ENCODE data around the gene EEFSEC.

EEFSEC gene

GRCh38 chr3:128310286-128311058 lies 157.2 kb downstream of the EEFSEC start:
- H3K27ac ChIP-seq: no peak overlapping the region
- DNase-seq (ENCODE audit: low read depth, low spot score): no peak

GRCh38 chr3:128311441-128311844 lies 158.2 kb downstream of the EEFSEC start:
- no peak for DNase-seq (ENCODE audit: low read depth, low spot score)
- H3K27ac ChIP-seq: no peak overlapping the region

DNA sequence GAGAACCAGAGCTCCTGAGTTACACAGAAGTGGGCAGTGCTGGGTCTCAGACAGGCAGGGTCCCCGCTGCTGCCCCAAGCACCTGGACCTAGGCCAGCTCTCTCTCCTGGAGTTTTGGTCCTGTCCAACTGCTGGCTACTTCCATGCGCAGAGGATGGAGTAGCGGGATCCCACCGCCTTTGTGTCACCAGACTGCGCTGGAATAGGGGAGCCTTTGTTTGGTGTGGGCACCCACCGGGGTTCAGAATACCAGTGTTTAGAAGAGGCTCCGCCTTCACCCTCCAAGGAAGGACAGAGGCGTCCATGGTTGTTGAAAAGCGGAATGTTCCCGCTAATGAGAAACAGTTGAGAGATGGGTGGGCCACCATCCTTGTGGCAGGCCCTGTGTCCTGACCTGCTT lies 159.0 kb downstream of the EEFSEC start:
- no peak overlapping the region for H3K27ac ChIP-seq

DNA sequence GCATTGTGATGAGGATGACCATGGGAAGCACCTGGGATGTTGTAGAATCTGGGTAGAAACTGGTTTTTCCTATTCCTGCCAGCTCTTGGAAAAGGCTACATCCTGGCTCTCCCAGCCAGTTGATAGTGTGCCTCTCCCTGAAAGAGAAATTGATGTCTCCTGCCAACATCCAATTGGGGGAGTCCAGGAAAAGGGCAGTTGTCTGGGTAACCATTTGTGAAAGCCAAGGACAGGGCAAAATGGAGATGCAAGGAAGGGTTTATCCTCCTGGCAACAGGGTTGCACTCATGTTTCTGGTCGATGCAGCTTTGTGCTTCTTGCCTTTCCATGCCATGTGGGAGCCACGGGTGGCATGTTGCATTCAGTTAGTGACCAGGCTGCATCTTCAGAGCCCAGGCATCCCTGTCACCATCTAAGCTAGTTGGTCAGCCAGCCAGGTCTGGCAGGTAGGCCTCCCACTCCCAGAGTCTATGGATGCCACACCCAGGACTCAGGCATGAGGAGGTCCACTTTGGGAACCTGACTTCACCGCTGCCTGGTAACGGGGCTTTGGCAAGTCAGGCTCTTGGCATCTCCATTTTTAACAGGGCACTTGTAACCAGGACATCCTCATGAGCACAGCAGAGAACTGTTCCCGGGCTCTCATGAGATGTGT lies 159.9 kb downstream of the EEFSEC start:
- no peak for DNase-seq (ENCODE audit: low read depth, low spot score)
- H3K27ac ChIP-seq: no peak overlapping the region

More for the DNA sequence above, 159.0 kb downstream of the EEFSEC start:
- no peak for DNase-seq (ENCODE audit: low read depth, low spot score)

GRCh38 chr3:128313935-128314334 lies 160.7 kb downstream of the EEFSEC start:
- no peak for DNase-seq (ENCODE audit: low read depth, low spot score)
- no peak overlapping the region for H3K27ac ChIP-seq

- H3K27ac ChIP-seq: no peak overlapping the region
- DNase-seq (ENCODE audit: low read depth, low spot score): no peak
Measured at GRCh38 chr3:128315313-128315712, 162.0 kb downstream of the EEFSEC start.

DNA sequence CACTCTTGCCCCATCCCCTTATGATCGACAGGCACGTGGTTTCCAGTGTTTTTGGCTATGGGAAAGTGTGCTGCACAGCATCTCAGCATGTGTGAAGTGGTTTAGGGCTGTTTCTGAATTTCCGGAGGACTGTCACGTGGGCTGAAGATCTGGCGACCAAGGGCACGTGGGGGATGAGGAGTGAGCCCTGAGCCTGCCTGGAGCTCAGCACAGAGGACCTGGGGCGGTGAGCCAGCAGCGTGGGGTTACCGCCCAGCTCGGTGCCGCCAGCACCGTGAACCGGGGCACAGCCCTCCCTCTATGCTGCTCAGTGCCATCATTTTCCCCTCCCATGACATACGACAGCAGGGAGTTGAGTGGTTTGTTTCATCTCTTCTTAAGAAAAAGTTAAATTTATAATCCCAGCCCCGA lies 163.2 kb downstream of the EEFSEC start:
- H3K27ac ChIP-seq: no peak overlapping the region
- no peak for DNase-seq (ENCODE audit: low read depth, low spot score)

GRCh38 chr3:128317101-128317697 lies 163.9 kb downstream of the EEFSEC start:
- no peak overlapping the region for H3K27ac ChIP-seq
- no peak for DNase-seq (ENCODE audit: low read depth, low spot score)

- no peak for DNase-seq (ENCODE audit: low read depth, low spot score)
- no peak overlapping the region for H3K27ac ChIP-seq
Measured at GRCh38 chr3:128317698-128318231, 164.5 kb downstream of the EEFSEC start.

DNA sequence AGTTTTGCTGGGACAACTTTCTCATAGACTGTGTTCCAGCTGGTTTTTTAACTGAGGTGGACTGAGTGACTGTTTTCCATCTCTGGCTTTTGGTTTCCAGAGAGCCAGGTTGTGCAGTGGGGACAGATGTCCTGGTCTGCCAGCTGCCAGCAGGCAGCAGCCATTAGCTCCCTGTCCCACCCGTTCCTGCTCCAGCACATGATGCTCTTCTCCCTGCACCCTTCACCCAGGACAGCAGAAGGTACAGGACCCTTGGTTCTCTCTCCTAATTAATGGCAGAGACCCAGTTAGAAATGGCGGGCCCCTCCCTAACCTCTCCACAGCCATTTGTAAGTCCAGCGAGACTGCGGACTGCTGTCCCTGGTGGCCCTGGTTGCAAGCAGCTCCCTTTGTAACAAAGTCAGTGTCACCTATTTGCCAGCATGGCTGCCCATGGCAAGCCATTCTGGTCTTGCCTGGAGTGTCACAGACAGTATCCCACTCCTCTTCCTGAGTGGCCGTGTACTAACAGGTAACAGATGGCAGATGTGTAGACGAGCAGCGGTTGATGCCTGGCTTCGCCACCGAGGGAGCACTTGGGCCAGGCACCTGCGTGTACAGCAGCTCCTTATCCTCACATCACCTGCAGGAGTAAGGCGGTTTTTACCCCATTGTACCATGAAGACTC lies 165.1 kb downstream of the EEFSEC start:
- DNase-seq (ENCODE audit: low read depth, low spot score): no peak
- H3K27ac ChIP-seq: no peak overlapping the region

DNA sequence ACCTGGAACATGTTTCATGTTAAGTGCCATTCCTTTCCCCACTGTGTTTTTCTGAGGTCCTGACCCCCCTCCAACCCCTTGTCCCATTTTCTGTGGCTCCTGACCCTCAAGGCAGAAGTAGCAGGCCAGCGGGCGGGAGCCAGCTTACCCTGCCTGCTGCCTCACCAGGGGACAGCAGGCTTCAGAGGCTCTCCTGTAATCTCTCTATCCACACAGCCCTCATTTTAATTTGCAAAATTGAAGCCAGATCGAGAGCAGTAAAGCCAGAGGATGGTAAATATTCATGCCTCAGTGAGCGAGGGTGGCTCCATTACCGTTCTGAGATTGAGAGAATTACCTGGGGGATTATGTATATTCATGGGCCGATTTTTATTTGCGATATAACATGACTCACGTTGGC lies 165.8 kb downstream of the EEFSEC start:
- DNase-seq (ENCODE audit: low read depth, low spot score): no peak
- H3K27ac ChIP-seq: no peak overlapping the region

DNA sequence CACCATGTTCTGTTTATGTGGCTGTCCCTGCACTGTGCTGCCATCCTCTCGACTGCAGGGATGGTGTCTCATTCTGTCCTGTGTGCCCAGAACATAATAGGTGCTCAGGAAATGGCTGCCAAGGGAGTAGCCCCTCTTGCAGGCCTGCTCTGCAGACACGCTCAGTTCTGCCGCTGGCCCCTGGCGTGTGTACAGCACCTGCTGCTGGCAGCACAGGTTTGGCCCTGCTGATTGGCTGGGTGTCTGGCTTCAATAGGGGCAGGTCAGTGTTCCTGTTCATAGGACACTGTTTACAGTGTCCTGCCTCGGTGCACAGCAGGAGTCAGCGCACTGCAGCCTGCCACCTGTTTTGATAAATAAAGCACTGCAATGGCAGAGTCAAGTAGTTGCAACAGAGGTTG lies 166.5 kb downstream of the EEFSEC start:
- DNase-seq (ENCODE audit: low read depth, low spot score): no peak
- H3K27ac ChIP-seq: no peak overlapping the region

DNA sequence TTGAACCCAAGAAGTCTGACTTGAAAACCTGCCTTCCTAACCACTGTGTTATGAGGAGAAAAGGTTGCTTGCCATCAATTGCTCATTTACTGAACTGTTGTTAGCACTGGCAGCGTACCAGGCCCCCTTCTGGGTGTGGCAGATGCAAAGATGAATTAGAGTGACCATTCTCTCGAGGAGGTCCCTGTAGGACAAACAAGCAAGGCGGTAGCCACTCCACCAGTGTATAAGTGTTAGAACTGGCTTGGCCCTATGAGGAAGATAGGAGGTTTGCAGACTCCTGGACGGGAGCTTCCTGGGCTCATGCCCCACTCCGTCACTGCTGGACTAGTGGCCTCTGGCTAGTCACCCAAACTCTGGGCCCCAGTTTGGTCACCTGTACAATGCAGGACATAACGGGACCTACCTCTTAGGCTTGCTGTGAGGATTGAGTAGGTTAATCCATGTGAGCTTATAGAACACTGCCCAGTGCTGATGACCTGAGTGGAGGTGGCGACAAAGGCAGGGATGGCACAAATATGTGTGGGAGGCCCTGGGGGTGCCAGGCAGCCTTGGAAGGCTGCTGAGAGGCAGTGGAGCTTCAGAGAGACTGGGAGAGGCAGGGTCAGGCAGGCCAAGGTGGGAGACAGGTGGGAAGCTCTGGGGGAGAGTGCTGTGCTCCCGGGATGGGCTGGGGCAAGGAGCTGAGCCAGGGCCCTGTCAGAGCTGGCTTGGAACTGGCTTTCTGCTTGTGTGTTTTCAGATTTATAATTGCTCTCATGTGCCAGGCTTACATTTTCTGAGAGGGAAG lies 167.5 kb downstream of the EEFSEC start:
- H3K27ac ChIP-seq: no peak overlapping the region
- no peak for DNase-seq (ENCODE audit: low read depth, low spot score)

- H3K27ac ChIP-seq: no peak overlapping the region
Measured at GRCh38 chr3:128321418-128321817, 168.1 kb downstream of the EEFSEC start.

GRCh38 chr3:128322030-128323022 lies 169.0 kb downstream of the EEFSEC start:
- no peak for DNase-seq (ENCODE audit: low read depth, low spot score)
- H3K27ac ChIP-seq: no peak overlapping the region

More at GRCh38 chr3:128321418-128321817, 168.1 kb downstream of the EEFSEC start:
- DNase-seq (ENCODE audit: low read depth, low spot score): no peak

- H3K27ac ChIP-seq: no peak overlapping the region
- no peak for DNase-seq (ENCODE audit: low read depth, low spot score)
Measured at GRCh38 chr3:128323206-128324081, 170.2 kb downstream of the EEFSEC start.

GRCh38 chr3:128324911-128325592 lies 171.8 kb downstream of the EEFSEC start:
- no peak overlapping the region for H3K27ac ChIP-seq
- no peak for DNase-seq (ENCODE audit: low read depth, low spot score)
